ENCODE results near the gene PANX1.

The PANX1 gene

GRCh38 chr11:94130298-94131046 lies 1.8 kb downstream of the PANX1 start:
- peak; percentile 58 for DNase-seq

- DNase-seq, result peak; percentile 72
Observed at GRCh38 chr11:94131047-94131717, 2.5 kb downstream of the PANX1 start.

- DNase-seq, result peak; percentile 72
Observed at GRCh38 chr11:94131718-94132115, 3.1 kb downstream of the PANX1 start.

- DNase-seq, result no peak
Observed at GRCh38 chr11:94132152-94132558, 3.5 kb downstream of the PANX1 start.

- no peak for DNase-seq
Observed at GRCh38 chr11:94132823-94133408, 4.3 kb downstream of the PANX1 start.

- no peak for DNase-seq
Observed at GRCh38 chr11:94133752-94134151, 5.1 kb downstream of the PANX1 start.

GRCh38 chr11:94134651-94135512 lies 6.2 kb downstream of the PANX1 start:
- DNase-seq, result no peak

GRCh38 chr11:94139416-94139815 lies 10.8 kb downstream of the PANX1 start:
- no peak for DNase-seq

- DNase-seq, result no peak
Observed at GRCh38 chr11:94140154-94140655, 11.6 kb downstream of the PANX1 start.

GRCh38 chr11:94141511-94142307 lies 13.1 kb downstream of the PANX1 start:
- DNase-seq, result no peak

- DNase-seq, result no peak
Observed at GRCh38 chr11:94142308-94143281, 14.0 kb downstream of the PANX1 start.

GRCh38 chr11:94144216-94144615 lies 15.6 kb downstream of the PANX1 start:
- DNase-seq, result no peak

GRCh38 chr11:94144664-94145063 lies 16.0 kb downstream of the PANX1 start:
- no peak for DNase-seq

- DNase-seq, result no peak
Observed at GRCh38 chr11:94145431-94145830, 16.8 kb downstream of the PANX1 start.

- no peak for DNase-seq
Observed at GRCh38 chr11:94145916-94146315, 17.3 kb downstream of the PANX1 start.

- no peak for DNase-seq
Observed at GRCh38 chr11:94147433-94147845, 18.8 kb downstream of the PANX1 start.

GRCh38 chr11:94148189-94148588 lies 19.5 kb downstream of the PANX1 start:
- no peak for DNase-seq

- DNase-seq, result no peak
Observed at GRCh38 chr11:94149431-94150017, 20.9 kb downstream of the PANX1 start.

- no peak for DNase-seq
Observed at GRCh38 chr11:94150056-94150455, 21.4 kb downstream of the PANX1 start.

All from DMS79 treated with DMSO at 0.1 percent for 48 hours (cell line).